CD1c-positive myeloid dendritic cell (primary cell): ENCODE data around the gene CMTM2.
"Not testable (repeated sequence)": the region's sequence is repeated elsewhere in the genome, so short reads cannot be mapped to it uniquely, and the experiment has no call there.

Experiments used
- DNase-seq: peaks from one replicate; pipeline ENCODE4 v3.0.0-alpha.2; 2016; ENCODE audit errors: extremely low spot score

The CMTM2 gene

DNA sequence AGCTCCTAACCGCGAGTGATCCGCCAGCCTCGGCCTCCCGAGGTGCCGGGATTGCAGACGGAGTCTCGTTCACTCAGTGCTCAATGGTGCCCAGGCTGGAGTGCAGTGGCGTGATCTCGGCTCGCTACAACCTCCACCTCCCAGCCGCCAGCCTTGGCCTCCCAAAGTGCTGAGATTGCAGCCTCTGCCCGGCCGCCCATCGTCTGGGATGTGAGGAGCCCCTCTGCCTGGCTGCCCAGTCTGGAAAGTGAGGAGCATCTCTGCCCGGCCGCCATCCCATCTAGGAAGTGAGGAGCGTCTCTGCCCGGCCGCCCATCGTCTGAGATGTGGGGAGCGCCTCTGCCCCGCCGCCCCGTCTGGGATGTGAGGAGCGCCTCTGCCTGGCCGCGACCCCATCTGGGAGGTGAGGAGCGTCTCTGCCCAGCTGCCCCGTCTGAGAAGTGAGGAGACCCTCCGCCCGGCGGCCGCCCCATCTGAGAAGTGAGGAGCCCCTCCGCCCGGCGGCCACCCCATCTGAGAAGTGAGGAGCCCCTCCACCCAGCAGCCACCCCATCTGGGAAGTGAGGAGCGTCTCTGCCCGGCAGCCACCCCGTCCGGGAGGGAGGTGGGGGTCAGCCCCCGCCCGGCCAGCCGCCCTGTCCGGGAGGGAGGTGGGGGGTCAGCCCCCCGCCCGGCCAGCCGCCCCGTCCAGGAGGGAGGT, 51.4 kb downstream of the CMTM2 start:
- not testable (repeated sequence) for DNase-seq

DNA sequence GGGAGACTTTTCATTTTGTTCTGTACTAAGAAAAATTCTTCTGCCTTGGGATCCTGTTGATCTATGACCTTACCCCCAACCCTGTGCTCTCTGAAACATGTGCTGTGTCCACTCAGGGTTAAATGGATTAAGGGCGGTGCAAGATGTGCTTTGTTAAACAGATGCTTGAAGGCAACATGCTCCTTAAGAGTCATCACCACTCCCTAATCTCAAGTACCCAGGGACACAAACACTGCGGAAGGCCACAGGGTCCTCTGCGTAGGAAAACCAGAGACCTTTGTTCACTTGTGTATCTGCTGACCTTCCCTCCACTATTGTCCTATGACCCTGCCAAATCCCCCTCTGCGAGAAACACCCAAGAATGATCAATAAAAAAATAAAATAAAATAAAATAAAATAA, 52.3 kb downstream of the CMTM2 start:
- not testable (repeated sequence) for DNase-seq

DNA sequence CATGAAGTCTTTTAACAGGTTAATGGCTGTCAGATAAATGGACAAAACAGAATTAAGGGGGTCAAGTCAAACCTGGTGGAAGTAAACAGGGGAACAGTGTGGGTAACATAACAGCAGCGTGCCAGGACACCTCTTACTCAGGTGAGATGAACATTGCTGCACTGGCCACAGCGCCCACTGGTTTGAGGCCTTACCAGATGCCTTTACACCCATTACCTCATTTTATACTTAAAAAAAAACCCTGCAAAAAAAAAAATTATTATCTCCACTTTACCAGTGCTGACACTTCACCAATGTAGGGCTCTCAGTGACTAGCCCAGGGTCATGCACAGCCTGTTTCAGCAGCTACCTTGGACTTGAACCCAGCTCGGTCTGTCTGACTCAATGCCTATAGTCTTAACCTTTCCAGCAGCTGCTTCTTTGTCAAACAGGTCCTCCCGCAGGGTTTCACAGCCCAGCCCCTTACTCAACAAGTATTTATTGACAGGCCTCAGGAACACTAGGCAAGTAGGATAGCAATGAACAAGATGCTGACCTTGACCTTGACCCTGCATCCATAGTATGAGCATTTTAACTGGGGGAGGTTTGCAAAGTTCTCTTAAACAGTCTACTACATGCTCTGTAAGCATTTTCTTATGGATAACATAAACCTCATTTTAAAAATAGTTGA, 55.4 kb downstream of the CMTM2 start:
- no peak for DNase-seq

DNA sequence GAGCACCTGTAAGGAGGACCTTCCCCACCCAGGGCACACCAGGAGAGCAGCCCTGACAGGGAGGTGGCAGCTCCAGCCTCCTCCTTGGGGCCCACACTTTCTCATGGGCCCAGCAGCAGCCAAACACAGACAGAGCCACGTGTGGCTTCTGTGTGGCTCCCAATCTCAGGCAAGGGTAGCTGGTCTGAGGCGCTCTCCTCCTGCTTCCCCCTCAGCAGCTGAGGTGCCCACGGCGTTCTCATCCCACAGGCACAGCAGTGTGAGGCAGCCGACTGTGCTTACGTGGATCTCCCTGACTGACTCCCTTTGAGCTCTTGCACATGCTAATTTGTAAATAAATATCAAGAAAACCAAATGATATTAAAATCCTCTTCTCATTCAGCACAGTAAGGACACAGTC, 56.1 kb downstream of the CMTM2 start:
- no peak for DNase-seq

DNA sequence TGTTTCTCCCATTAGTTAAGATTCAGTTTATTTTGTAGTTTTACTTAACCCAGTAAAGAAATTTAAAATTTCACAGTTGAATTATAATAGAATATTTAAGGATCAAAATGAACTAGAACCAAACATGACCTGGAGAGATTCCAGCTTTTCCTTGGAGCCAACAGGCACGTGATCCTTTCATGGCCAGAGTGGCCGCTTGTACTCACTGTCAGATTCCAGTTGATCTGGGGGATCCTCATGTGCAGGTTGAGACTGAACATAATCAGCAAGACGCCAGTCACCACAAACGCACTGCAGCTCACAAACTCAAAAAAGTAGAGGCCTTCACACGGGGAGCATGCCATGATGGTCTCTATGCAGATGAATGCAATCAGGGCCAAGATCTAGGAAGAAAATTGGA, 56.9 kb downstream of the CMTM2 start:
- DNase-seq = no peak

DNA sequence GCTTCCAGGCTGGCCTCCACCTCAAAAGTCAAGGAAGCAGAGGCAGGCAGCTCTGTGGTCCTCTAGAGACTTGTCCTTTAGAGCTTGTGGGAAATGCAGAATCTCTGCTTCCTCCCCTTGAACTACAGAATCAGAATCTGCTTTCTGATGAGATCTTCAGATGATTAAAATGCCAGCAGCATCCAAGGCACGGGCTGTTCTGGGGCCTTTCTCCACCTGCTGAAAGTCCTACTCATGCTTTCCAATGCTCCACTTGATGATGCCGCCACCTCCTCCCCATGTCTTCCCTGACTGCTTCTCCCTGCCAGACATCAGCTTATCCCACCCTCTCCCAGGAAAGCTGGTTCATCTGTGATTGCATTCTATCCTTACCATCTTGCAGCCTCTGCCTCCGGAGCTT, 58.5 kb downstream of the CMTM2 start:
- DNase-seq = no peak
